Astrocyte of the cerebellum (primary cell): ENCODE measurements around the gene CDKN1B.

ENCODE experiments used
- DNase-seq: peaks from one replicate; pipeline ENCODE4 v3.0.0-alpha.2; 2011; ENCODE audit warnings: low read depth
- H3K4me3 ChIP-seq: 2 replicates; pipeline ENCODE4 v1.5.1; 2011; ENCODE audit warnings: mild to moderate bottlenecking, low read depth, low read length, moderate library complexity
- in situ Hi-C: cut with HindIII; loops from 2 replicates; pipeline ENCODE4 v1.10.0; 2017; ENCODE audit warnings: low sequenced_read_pairs
- TF ChIP-seq, protein P1 (sequence below): IDR thresholded peaks from 2 replicates; pipeline ENCODE4 v1.5.1; 2012; ENCODE audit warnings: low read length, low read depth, moderate library complexity, mild to moderate bottlenecking; ENCODE audit errors: missing control alignments

CDKN1B gene

DNA sequence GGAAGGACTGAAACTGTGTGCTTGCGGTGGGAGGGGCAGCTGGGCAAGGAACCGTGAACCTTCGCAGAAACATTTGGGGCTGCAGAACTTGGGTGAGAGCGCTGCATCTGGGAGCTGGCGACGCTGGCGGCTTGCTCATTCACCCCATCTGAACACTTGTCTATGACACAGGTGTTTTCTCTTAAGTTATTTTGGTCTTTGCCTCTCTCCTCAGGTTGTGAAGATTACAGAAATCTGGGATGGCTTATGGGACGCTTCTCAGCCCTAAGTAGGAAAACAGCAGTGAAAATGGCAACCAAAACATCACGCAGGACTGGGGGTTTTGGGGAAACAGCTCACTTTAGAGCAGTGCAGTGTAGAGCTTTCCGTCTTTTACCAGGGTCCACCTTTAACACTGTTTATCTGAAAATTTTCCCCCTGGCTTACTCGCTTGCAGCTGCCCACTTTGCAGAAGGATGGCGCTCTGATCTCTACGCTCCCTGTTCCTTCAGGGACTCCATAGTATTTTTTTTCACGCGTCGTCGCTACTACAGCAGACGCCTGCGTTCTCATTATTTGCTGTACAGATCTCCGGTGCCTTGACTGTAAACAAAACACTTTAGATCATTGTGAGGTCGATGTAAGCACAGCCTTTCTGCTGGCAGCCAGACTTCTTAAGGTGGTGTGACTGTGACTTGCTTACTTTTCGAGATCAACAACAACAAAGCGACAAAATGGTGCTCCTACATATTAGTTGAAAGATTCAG lies 2.7 kb upstream of the CDKN1B start:
- in situ Hi-C loops, result loop anchor here (25.0 kb wide), 1 partner anchor 327 kb away; no protein-coding TSS in a partner anchor
- H3K4me3 ChIP-seq, result peak overlapping the region; percentile 26
- TF ChIP-seq, protein P1, sequence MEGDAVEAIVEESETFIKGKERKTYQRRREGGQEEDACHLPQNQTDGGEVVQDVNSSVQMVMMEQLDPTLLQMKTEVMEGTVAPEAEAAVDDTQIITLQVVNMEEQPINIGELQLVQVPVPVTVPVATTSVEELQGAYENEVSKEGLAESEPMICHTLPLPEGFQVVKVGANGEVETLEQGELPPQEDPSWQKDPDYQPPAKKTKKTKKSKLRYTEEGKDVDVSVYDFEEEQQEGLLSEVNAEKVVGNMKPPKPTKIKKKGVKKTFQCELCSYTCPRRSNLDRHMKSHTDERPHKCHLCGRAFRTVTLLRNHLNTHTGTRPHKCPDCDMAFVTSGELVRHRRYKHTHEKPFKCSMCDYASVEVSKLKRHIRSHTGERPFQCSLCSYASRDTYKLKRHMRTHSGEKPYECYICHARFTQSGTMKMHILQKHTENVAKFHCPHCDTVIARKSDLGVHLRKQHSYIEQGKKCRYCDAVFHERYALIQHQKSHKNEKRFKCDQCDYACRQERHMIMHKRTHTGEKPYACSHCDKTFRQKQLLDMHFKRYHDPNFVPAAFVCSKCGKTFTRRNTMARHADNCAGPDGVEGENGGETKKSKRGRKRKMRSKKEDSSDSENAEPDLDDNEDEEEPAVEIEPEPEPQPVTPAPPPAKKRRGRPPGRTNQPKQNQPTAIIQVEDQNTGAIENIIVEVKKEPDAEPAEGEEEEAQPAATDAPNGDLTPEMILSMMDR, result peak; percentile 42
- no peak for DNase-seq

DNA sequence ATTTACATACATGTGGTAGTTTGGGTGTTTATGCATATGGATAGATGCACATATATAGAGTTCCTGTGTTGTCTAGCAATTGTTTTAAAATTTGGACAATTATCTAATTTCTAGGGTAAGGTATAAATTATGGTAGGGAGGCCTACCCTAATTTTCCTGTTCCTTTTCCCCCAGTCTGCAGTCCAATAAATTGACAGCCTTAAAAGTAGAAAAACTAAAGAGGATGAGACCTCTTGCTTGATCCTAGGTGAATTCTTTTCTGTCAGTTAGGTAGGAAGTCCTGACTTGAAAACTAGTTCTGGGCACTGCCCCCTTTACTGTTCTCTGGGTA lies 2.1 kb upstream of the CDKN1B start:
- TF ChIP-seq, protein P1, result no peak
- no peak for DNase-seq
- H3K4me3 ChIP-seq, result no peak overlapping the region
- in situ Hi-C loops, result loop anchor here (25.0 kb wide), 1 partner anchor 328 kb away; no protein-coding TSS in a partner anchor

DNA sequence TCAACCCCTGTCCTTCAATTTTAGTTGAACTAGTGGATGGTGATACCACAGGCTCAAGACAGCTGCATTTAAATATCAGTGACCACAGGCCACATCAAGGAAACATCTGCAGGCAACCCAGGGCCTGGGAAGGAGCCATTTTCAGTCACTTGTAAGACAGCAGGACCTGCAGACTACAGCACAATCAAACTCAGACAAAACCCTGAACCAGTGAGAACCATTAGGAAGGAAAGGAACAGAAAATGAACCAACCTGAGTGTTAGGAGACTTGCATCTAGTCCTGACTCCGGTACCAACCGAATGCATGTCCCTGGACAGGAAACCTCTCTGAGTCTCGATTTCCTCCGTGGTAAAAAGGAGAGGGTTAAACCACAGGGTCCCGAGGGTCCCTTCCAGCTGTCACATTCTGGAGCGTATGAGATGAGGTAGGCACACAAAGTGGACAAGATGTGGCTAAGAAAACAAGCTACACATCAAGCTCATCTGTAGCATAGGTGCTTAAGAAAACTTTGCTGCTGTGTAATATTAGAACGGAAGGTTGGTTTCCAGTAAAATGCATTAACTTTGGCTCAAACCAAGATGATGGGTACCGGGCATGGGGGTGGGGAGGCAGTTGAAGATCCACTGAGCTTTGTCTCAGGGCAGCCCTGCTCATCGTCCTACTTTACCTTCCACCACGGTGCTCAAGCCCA lies 1.6 kb upstream of the CDKN1B start:
- peak overlapping the region; percentile 82 for H3K4me3 ChIP-seq
- no peak for DNase-seq
- in situ Hi-C loops, result loop anchor here (25.0 kb wide), 1 partner anchor 328 kb away; no protein-coding TSS in a partner anchor
- TF ChIP-seq, protein P1, result no peak

DNA sequence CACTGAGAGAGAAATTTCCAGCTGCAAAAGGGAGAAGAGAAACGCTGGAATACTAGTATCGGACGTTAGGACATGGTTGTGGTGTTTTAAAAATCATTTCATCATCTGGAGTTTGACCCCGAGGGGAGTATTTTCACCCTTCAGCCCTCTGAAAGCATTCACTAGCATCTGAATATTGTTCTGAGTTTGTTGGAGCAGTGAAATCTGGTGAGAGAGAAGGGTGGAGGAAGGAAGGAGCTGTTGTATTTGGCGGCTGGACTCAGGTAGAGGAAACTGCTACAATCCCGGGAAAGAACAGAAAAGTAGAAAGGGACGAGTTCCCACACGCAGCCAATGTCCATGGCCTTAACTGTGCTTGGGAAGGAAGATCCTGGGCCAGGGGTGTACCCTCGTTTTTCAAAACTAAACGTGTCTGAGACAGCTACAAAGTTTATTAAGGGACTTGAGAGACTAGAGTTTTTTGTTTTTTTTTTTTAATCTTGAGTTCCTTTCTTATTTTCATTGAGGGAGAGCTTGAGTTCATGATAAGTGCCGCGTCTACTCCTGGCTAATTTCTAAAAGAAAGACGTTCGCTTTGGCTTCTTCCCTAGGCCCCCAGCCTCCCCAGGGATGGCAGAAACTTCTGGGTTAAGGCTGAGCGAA lies 896 bp upstream of the CDKN1B start:
- DNase-seq, result no peak
- TF ChIP-seq, protein P1, result no peak
- H3K4me3 ChIP-seq, result peak overlapping the region; percentile 82
- in situ Hi-C loops, result loop anchor here (25.0 kb wide), 1 partner anchor 329 kb away; no protein-coding TSS in a partner anchor

DNA sequence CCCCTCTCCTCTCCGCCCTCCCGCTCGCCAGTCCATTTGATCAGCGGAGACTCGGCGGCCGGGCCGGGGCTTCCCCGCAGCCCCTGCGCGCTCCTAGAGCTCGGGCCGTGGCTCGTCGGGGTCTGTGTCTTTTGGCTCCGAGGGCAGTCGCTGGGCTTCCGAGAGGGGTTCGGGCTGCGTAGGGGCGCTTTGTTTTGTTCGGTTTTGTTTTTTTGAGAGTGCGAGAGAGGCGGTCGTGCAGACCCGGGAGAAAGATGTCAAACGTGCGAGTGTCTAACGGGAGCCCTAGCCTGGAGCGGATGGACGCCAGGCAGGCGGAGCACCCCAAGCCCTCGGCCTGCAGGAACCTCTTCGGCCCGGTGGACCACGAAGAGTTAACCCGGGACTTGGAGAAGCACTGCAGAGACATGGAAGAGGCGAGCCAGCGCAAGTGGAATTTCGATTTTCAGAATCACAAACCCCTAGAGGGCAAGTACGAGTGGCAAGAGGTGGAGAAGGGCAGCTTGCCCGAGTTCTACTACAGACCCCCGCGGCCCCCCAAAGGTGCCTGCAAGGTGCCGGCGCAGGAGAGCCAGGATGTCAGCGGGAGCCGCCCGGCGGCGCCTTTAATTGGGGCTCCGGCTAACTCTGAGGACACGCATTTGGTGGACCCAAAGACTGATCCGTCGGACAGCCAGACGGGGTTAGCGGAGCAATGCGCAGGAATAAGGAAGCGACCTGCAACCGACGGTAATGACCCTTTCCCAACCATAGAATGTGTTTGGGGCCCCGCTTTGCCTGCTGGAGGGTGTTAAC lies 615 bp downstream of the CDKN1B start:
- TF ChIP-seq, protein P1, result no peak
- in situ Hi-C loops, result loop anchor here (25.0 kb wide), 1 partner anchor 330 kb away; no protein-coding TSS in a partner anchor
- no peak for DNase-seq
- H3K4me3 ChIP-seq, result peak overlapping the region; percentile 82

DNA sequence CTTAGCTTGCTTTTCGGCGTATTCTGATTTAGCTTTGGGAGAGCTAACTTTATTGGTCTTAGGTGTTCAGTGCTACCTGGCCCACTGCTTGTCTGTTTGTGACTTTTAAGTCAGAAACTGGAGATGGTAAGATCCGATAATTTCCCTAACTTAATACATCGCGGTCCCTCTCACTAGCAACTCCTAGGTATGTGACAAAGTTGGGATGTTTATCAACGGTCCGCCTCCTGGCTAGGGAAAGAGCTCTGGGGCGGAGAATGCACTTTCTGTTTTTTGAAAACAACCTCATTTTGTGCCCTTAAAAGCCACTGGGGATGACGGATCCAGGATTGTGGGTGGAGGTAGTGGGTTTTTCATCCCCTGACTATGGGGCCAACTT lies 1.2 kb downstream of the CDKN1B start:
- in situ Hi-C loops, result loop anchor here (25.0 kb wide), 1 partner anchor 331 kb away; no protein-coding TSS in a partner anchor
- DNase-seq, result no peak
- peak overlapping the region; percentile 82 for H3K4me3 ChIP-seq
- TF ChIP-seq, protein P1, result no peak
